ENCODE data around the gene DCST2.

DNA sequence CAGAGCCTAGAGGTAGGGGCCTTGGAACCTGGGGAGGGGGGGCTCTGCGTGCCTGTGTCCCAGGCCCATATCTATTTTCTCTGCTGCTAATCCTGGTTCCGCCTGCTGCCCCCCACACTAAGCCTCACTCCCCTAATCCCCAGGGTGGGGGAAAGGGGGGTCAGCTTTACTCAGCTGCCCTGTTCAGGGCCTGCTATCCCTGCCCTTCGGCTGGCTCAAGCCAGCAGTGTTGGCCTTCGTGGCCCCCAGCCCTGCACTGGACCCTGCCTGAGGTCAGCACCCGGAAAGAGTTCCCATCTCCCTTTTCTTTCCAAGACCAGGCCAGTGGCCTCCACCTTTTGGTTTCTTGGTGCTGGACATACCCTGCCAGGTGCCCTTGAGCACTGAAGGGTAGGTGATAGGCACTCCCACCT lies 22.6 kb downstream of the DCST2 start:
- TF ChIP-seq EZH2 (IDR thresholded peaks at IDR 0.05; ENCODE audit: borderline replicate concordance, low read depth, low read length, severe bottlenecking), result no peak
- TF ChIP-seq, protein P1, sequence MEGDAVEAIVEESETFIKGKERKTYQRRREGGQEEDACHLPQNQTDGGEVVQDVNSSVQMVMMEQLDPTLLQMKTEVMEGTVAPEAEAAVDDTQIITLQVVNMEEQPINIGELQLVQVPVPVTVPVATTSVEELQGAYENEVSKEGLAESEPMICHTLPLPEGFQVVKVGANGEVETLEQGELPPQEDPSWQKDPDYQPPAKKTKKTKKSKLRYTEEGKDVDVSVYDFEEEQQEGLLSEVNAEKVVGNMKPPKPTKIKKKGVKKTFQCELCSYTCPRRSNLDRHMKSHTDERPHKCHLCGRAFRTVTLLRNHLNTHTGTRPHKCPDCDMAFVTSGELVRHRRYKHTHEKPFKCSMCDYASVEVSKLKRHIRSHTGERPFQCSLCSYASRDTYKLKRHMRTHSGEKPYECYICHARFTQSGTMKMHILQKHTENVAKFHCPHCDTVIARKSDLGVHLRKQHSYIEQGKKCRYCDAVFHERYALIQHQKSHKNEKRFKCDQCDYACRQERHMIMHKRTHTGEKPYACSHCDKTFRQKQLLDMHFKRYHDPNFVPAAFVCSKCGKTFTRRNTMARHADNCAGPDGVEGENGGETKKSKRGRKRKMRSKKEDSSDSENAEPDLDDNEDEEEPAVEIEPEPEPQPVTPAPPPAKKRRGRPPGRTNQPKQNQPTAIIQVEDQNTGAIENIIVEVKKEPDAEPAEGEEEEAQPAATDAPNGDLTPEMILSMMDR (IDR thresholded peaks at IDR 0.05; ENCODE audit: borderline replicate concordance, extremely low read depth, low read length, poor library complexity, severe bottlenecking), result no peak
